NT2/D1 (cell line): ENCODE measurements around the gene MRFAP1.
"Not testable (repeated sequence)": the region's sequence is repeated elsewhere in the genome, so short reads cannot be mapped to it uniquely, and the experiment has no call there.

Source experiments
- DNase-seq: peaks from one replicate; pipeline ENCODE4 v3.0.0-alpha.2; 2011; ENCODE audit warnings: low read depth, low spot score
- H3K27me3 ChIP-seq: 2 replicates; pipeline ENCODE4 v1.6.0; 2011; ENCODE audit warnings: mild to moderate bottlenecking; ENCODE audit not compliant: insufficient read length, insufficient read depth
- H3K36me3 ChIP-seq: 2 replicates; pipeline ENCODE4 v1.6.1; 2011; ENCODE audit warnings: mild to moderate bottlenecking, low read length, mixed read lengths; ENCODE audit not compliant: insufficient read depth, insufficient read length
- H3K4me1 ChIP-seq: 2 replicates; pipeline ENCODE4 v1.5.1; 2011; ENCODE audit not compliant: insufficient read depth, insufficient read length
- H3K4me3 ChIP-seq: 2 replicates; pipeline ENCODE4 v1.5.1; 2011; ENCODE audit warnings: low read depth; ENCODE audit not compliant: insufficient read length
- H3K9ac ChIP-seq: 2 replicates; pipeline ENCODE4 v1.6.0; 2011; ENCODE audit warnings: low read depth; ENCODE audit not compliant: insufficient read length
- H3K9me3 ChIP-seq: 2 replicates; pipeline ENCODE4 v1.5.1; 2011; ENCODE audit warnings: mild to moderate bottlenecking, low read length; ENCODE audit not compliant: insufficient read depth
- SUZ12 ChIP-seq: IDR thresholded peaks from 2 replicates; pipeline ENCODE4 v1.6.1; 2011; ENCODE audit not compliant: insufficient read length, insufficient read depth; ENCODE audit errors: extremely low read depth
- YY1 ChIP-seq: IDR thresholded peaks from 2 replicates; pipeline ENCODE4 v1.6.1; 2011; ENCODE audit not compliant: insufficient read length, insufficient read depth
- ZNF274 ChIP-seq: IDR thresholded peaks from 2 replicates; pipeline ENCODE4 v1.6.1; 2011; ENCODE audit warnings: mild to moderate bottlenecking, low read depth, low read length

Gene MRFAP1

GRCh38 chr4:6619466-6620255 is 20.8 kb upstream of the MRFAP1 start:
- Histone ChIP-seq H3K9ac (no peak overlapping the region), H3K4me1 (peaks cover 6% of the 10 kb centered on the region)
- TF ChIP-seq SUZ12 (no peak), ZNF274 (no peak), YY1 (no peak)

GRCh38 chr4:6620296-6620695 is 20.2 kb upstream of the MRFAP1 start:
- Histone ChIP-seq H3K4me3 (no peak overlapping the region), H3K27me3 (no peaks in the 10 kb centered on the region), H3K36me3 (peaks cover 26% of the 10 kb centered on the region), H3K9me3 (peaks cover 8% of the 10 kb centered on the region; the same call in 1 of the 2 replicates), H3K9ac (no peak overlapping the region), H3K4me1 (peaks cover 7% of the 10 kb centered on the region)
- DNase-seq: no peak
- TF ChIP-seq YY1 (no peak), ZNF274 (no peak), SUZ12 (no peak)

More at GRCh38 chr4:6619466-6620255, 20.8 kb upstream of the MRFAP1 start:
- peaks cover 28% of the 10 kb centered on the region for H3K36me3 ChIP-seq
- H3K9me3 ChIP-seq: peaks cover 8% of the 10 kb centered on the region; the same call in 1 of the 2 replicates
- no peak for DNase-seq
- no peak overlapping the region for H3K4me3 ChIP-seq
- no peaks in the 10 kb centered on the region for H3K27me3 ChIP-seq

- Histone ChIP-seq H3K9ac (no peak overlapping the region), H3K27me3 (no peaks in the 10 kb centered on the region), H3K4me1 (peaks cover 8% of the 10 kb centered on the region), H3K4me3 (no peak overlapping the region), H3K9me3 (peaks cover 8% of the 10 kb centered on the region; the same call in 1 of the 2 replicates), H3K36me3 (peaks cover 26% of the 10 kb centered on the region)
- TF ChIP-seq ZNF274 (no peak), SUZ12 (no peak), YY1 (no peak)
- DNase-seq: no peak
Observed at GRCh38 chr4:6620891-6621555, 19.5 kb upstream of the MRFAP1 start.

- H3K9ac ChIP-seq: no peak overlapping the region
- H3K27me3 ChIP-seq: no peaks in the 10 kb centered on the region
- peaks cover 10% of the 10 kb centered on the region for H3K4me1 ChIP-seq
- peaks cover 3% of the 10 kb centered on the region; the same call in 1 of the 2 replicates for H3K9me3 ChIP-seq
- no peak for DNase-seq
- H3K36me3 ChIP-seq: peaks cover 21% of the 10 kb centered on the region
- TF ChIP-seq YY1 (no peak), SUZ12 (no peak), ZNF274 (no peak)
- H3K4me3 ChIP-seq: no peak overlapping the region
Observed at GRCh38 chr4:6621556-6621927, 18.9 kb upstream of the MRFAP1 start.

- H3K4me3 ChIP-seq: no peak overlapping the region
Observed at GRCh38 chr4:6622744-6623143, 17.7 kb upstream of the MRFAP1 start.

GRCh38 chr4:6625256-6625655 is 15.2 kb upstream of the MRFAP1 start:
- no peaks in the 10 kb centered on the region for H3K27me3 ChIP-seq
- no peaks in the 10 kb centered on the region for H3K9me3 ChIP-seq
- peaks cover 5% of the 10 kb centered on the region for H3K36me3 ChIP-seq
- DNase-seq: no peak
- TF ChIP-seq SUZ12: no peak
- no peak for TF ChIP-seq ZNF274
- no peak for TF ChIP-seq YY1
- H3K4me1 ChIP-seq: peaks cover 6% of the 10 kb centered on the region
- no peak overlapping the region for H3K4me3 ChIP-seq
- H3K9ac ChIP-seq: no peak overlapping the region

More at GRCh38 chr4:6622744-6623143, 17.7 kb upstream of the MRFAP1 start:
- Histone ChIP-seq H3K36me3 (peaks cover 17% of the 10 kb centered on the region), H3K4me1 (peaks cover 11% of the 10 kb centered on the region), H3K9ac (no peak overlapping the region), H3K9me3 (no peaks in the 10 kb centered on the region), H3K27me3 (no peaks in the 10 kb centered on the region)
- no peak for DNase-seq
- TF ChIP-seq YY1: no peak
- TF ChIP-seq ZNF274: no peak
- TF ChIP-seq SUZ12: no peak

- Histone ChIP-seq H3K4me1 (peaks cover 6% of the 10 kb centered on the region), H3K27me3 (no peaks in the 10 kb centered on the region), H3K4me3 (no peak overlapping the region), H3K9ac (no peak overlapping the region), H3K36me3 (no peaks in the 10 kb centered on the region), H3K9me3 (no peaks in the 10 kb centered on the region)
- no peak for DNase-seq
- no peak for TF ChIP-seq YY1
Observed at GRCh38 chr4:6626066-6626465, 14.4 kb upstream of the MRFAP1 start.

GRCh38 chr4:6627832-6628231 is 12.7 kb upstream of the MRFAP1 start:
- Histone ChIP-seq H3K4me3 (no peak overlapping the region), H3K27me3 (no peaks in the 10 kb centered on the region), H3K36me3 (no peaks in the 10 kb centered on the region), H3K4me1 (peaks cover 6% of the 10 kb centered on the region), H3K9me3 (no peaks in the 10 kb centered on the region), H3K9ac (no peak overlapping the region)
- no peak for DNase-seq
- TF ChIP-seq SUZ12 (no peak), ZNF274 (no peak), YY1 (no peak)

GRCh38 chr4:6628484-6628883 is 12.0 kb upstream of the MRFAP1 start:
- not testable (repeated sequence) for H3K9ac ChIP-seq, H3K27me3 ChIP-seq, DNase-seq, H3K36me3 ChIP-seq, H3K9me3 ChIP-seq, H3K4me1 ChIP-seq, H3K4me3 ChIP-seq
